GM20431 (cell line): Measurements from ENCODE around the gene LRRFIP1.

Experiments used
- in situ Hi-C: fragments of 300-500 bp; cut with MseI, MboI; formaldehyde crosslinking; loops from one replicate; pipeline ENCODE4 v1.15.0; 2020; ENCODE audit warnings: low sequenced_read_pairs; ENCODE audit not compliant: unreplicated experiment

The LRRFIP1 gene

GRCh38 chr2:237616734-237617586 is 10.4 kb upstream of the LRRFIP1 start:
- in situ Hi-C loops: no loop called here

GRCh38 chr2:237617587-237617982 is 9.8 kb upstream of the LRRFIP1 start:
- in situ Hi-C loops: no loop called here

DNA sequence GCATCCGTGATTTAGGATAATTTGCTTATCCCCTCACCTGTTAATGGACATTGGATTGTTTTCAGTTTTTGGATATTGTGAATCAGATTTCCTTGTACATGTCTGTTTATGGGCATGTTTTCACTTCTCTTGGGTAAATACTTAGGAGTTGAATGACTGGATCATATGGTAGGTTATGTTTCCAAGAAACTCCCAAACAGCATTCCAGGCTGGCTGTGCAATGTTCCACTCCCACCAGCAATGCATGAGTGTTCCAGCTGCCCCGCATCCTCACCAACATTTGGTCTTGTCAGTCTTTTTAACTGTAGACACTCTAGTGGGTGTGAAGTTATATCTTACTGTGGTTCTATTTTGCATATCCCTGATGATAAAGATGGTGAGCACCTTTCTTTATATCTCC is 8.9 kb upstream of the LRRFIP1 start:
- in situ Hi-C loops: no loop called here

DNA sequence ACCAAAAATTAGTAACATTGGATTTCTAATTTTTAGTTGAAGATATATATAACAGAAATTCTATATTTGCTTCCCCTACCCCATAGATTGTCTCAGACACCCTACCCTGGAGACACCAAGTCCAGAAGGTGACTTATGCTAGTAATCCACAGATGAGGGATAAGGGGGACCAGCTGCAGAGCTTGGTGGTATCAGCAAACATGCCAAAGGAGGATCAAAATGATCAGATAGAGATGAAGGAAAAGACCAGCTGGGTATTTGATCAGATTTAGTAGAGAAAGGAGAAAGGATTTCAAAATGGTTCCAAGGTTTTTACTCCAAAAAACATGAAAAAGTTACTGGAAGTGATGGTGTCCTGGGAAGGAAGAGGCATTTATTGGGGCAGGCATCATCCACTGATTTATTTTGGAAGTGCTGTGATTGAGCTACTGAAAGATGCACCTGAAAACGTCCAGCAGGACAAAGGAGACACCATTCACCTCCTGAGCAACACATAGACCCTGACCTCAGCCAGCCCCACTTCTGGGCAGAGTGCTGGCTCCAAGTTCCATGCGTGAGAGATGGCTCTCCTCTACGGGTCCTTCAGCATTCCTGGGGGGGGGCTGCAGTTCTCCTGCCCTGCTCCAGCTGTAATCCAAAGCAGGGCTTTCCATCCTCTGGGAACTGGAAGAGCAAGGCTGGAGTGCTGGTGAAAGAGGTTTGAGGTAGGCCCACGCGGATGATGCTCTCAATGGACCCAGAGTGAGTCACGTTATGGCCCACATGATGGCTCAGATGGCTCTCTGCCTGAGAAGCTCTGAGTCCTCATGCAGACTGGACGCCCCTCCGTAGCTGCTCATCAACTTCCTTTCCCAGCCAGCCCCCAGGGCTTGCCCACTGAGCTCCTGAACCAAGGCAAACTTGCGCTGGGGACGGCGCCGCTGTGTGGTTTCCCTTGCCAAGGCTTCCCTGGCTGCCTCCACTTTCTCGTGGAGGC is 3.7 kb upstream of the LRRFIP1 start:
- in situ Hi-C loops: no loop called here

DNA sequence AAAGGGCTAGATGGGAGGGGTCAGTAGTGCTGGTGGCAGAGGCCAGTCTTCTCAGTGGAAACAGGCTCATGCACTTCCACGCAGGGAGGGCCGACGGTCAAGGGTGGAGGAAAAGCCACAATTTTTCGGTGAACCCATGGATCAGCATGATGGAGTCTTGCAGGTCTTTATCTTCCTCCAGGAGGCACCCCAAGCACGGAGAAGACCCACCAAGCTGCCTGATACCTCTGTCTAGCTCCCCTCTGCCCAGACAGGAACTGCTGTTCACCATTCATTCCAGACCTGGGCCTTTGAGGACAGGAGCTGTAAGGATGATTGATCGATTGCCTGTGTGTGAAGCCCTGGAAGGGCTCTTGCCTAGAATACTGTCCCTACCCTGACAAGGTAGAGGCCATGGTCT is 2.8 kb upstream of the LRRFIP1 start:
- in situ Hi-C loops: no loop called here

DNA sequence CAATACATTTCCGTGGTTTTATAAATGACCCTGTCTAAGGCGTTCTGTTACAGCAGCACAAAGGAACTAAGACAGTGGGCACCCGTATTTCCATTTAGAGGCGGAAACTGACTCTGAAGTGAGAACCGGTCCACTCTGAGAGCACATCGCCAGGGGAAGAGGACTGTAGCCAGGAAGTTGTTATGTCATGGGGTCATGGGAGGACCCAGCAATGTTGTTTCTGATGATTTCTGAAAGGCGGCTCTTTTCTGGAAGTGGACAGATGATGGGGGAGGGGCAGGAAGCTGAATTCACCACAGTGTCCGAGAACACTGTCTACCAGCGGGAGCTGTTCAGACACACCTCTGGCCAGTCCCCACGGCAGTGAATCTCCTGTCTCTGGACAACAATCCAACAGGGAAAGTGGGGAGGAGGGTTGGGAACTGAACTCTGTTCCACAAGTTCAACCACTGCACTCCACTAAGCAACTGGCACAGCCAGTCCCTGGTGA is 2.1 kb upstream of the LRRFIP1 start:
- in situ Hi-C loops: no loop called here

GRCh38 chr2:237625777-237626176 is 1.6 kb upstream of the LRRFIP1 start:
- in situ Hi-C loops: no loop called here

- in situ Hi-C loops: no loop called here
Observed at GRCh38 chr2:237626813-237627440, 460 bp upstream of the LRRFIP1 start.

DNA sequence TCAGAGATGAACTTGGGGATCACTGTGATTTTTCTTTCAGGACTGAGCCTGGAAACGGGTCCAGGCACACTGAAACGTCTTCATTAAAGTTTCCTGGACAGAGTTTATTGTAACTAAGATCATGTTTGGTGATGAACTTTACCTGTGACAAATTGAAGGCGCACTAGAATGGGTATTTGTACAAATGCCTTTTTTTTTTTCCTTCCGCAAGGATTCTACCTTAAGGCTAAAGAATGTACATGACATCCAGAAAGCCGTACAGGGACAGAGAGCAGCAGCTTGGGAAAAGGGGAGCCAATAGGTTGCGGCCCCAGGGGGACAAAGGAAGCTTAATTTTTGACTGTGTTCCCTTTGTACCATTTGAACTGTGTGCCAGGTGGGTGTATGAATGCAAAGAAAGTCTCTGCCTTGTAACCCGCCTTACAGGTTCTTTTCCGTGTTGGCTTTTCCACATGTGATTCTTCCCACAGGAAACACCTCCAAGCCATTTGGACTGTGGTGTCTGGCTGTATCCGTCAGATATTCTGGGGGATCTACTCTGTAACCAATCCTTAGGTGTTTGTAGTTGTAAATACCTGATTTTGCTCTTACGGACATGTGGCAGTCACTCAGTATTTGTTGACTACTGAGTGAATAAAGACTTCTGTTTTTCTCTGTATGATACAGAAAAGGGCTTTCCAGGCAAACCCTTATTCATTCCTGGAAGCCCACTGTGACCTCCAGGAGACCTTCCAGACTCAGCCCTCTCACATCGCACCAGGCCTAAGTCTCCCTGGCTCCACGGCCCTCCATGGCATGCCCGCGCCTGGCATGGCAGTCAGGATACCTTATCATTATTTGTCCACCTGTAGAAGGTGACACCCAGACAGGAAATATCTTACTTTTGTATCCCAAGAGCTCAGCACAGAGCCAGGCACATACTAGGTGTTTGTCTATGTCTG is 1.1 kb downstream of the LRRFIP1 start:
- in situ Hi-C loops: no loop called here

GRCh38 chr2:237629188-237629534 is 1.8 kb downstream of the LRRFIP1 start:
- in situ Hi-C loops: no loop called here

GRCh38 chr2:237629739-237630138 is 2.4 kb downstream of the LRRFIP1 start:
- in situ Hi-C loops: no loop called here

DNA sequence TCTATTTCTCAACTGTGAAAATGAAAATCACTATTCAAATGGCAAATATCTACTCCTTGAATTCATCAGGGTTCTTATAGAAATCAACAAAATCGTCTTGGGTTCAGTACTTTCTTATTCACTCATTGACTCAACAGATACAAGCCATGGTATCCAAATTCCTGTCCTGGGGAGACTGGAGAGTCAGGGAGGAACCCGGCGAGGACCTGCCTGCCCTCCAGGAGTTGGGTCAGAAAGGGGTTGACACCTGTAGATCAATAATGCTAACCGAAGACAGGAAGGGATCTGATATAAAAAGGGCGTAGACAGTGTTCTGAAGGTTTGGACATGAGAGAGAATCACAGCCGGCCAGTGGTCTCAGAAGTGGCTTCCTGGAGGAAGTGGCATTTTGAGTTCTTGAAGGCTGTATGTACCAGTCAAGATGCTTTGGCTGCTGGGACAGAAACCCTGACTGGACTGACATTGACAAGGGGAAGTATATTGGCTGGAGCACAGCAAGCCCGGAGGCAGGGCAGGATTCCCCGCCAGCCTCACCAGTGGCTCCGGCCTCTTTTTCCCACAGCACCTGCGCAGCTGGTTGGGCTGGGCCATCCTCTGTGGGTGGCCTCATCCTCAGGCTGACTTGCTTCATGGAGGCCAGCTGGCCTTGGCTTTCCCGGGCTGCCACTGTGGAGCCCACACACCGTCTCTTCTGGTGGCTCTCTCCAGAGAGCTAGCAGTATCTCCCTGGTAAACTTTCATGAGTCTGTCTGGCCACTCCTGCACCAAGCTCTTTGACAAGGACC is 3.0 kb downstream of the LRRFIP1 start:
- in situ Hi-C loops: no loop called here

DNA sequence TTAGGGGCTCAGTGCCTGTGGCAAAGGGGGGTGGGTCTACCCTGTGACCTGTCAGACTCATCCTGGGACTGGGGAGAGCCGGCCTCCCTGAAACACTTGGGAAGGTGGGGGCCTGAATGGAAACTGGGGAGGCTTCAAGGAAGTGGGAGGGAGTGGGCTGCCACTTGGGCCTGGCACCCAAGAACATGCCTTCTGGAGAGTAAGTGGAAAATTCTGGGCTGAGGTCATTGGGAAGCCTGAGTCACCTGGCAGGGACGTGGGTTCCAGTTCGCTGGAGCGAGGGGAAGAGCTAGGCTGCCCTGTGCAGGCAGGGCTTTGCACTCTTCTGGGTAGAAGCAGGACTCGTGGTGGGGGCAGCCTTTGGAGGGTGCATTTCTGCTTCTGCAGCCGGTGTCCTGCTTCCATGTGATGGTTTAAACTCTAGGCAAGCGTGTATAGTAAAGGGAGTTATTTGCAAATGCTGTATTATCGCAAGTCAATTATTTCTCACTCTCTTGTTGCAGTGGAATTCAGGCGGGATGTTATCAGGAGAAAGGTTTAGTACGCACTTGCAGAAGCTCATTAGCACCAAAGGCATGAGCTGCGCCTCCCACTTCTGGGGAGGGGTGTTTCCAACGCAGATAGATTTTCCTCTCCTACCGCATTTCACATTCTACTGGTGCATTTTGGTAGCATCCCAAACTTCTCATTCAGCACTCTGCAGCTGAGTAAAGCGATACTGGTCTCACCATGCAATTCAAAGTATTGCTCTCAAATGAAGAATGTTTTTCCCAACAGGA is 3.8 kb downstream of the LRRFIP1 start:
- in situ Hi-C loops: no loop called here

DNA sequence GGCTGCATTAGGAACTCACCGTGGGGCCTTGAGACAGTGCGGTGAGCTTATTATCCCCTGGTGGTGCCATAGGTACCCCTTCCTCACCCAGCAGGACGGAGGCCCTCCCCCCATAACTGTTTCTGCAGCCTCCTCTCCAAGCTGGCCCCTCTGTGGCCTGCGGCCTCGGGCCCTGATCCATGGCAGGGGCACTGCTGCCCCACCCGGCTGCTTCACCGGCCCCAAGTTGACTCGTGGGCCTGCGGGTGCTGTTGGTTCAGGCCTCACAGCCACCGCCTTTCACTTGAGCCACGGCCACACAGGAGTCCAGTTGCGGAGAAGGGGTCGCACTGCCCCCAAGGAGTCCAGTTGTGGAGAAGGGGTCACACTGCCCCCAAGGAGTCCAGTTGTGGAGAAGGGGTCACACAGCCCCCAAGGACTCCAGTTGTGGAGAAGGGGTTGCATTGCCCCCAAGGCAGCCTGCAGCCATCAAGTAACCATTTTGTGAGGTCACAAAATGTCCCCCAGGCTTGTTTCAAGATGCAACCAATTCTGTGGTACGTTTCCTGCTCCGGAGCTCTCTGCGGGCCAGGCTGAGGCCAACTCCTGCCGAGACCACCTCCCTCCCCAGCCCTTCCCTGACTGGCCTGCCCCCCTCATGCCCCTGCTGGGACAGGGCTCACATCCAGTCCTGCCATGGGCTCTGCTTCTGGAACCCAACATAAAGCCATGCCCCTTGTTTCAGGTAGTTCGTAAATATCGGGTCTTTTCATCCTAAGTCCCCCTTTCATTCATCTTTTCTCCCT is 4.6 kb downstream of the LRRFIP1 start:
- in situ Hi-C loops: no loop called here

DNA sequence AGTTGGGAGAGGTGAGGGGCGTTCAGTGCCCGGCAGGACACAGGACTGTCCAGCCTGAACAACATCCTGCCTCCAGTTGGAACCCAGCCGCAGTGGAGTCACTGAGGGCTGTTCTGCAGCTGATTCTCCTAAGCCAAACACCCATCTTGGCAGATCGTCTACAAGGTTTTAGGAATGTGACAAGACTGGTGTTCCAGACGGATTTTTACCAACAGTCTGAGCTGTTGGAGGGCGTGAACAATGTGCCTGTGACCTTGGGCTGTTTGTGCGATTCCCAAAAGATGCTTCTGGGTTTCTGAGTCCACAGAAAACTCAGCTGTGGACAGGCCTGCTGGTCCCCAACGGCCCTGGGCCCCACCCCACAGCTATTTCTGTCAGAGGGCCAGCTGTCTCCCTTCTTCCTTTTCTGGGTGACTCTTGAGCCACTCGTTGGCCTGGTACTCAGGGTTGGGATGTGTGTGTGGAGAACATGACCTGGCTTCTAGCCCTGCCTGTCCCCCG is 5.7 kb downstream of the LRRFIP1 start:
- in situ Hi-C loops: no loop called here

DNA sequence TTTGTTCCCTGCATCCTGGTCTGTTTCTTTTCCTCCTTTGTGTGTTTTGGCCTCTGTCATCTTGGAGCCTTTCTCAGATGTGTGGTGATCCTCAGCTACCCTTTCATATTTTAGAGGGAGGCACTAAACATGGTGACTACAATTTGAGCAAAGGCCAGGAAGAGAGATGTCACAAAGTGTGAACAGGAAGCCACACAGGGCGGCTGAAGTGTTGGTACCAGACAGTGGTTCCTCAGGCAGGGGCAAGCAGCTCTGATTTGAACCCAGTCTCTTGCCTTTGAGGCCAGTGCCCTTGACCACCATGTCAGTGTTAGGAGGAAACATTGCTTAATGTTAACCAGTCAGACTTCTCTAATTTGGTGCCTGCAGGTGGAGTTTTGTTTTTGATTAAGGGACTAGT is 9.2 kb downstream of the LRRFIP1 start:
- in situ Hi-C loops: no loop called here
